Subcutaneous abdominal adipose tissue (tissue), 5 donors: ENCODE data around the gene NEMF.
"Not testable (repeated sequence)": the region's sequence is repeated elsewhere in the genome, so short reads cannot be mapped to it uniquely, and the experiment has no call there.

Experiments
- H3K27ac ChIP-seq: one replicate; pipeline ENCODE4 v1.7.0; 2013; ENCODE audit warnings: low read depth, mild to moderate bottlenecking, inconsistent platforms, low read length, moderate library complexity
- H3K27me3 ChIP-seq, 5 donors: one replicate each; pipeline ENCODE4 v1.7.0; 2013; ENCODE audit warnings: low read length in 5 of 5, inconsistent platforms in 1 of 5; ENCODE audit not compliant: control insufficient read depth in 5 of 5, insufficient read depth in 4 of 5
- H3K36me3 ChIP-seq, 5 donors: one replicate each; pipeline ENCODE4 v1.7.0; 2013; ENCODE audit warnings: low read length in 5 of 5; ENCODE audit not compliant: control insufficient read depth in 5 of 5, insufficient read depth in 5 of 5
- H3K4me1 ChIP-seq, 5 donors: one replicate each; pipeline ENCODE4 v1.7.0; 2013; ENCODE audit warnings: low read length in 5 of 5, mild to moderate bottlenecking in 3 of 5, moderate library complexity in 1 of 5; ENCODE audit not compliant: control insufficient read depth in 5 of 5, insufficient read depth in 5 of 5
- H3K4me3 ChIP-seq, 5 donors: one replicate each; pipeline ENCODE4 v1.7.0; 2013; ENCODE audit warnings: low read length in 5 of 5, low read depth in 1 of 5
- H3K9ac ChIP-seq, 5 donors: one replicate each; pipeline ENCODE4 v1.7.0; 2013; ENCODE audit warnings: low read length in 5 of 5, mild to moderate bottlenecking in 4 of 5, moderate library complexity in 3 of 5
- H3K9me3 ChIP-seq, 5 donors: one replicate each; pipeline ENCODE4 v1.7.0; 2013; ENCODE audit warnings: low read length in 5 of 5; ENCODE audit not compliant: control insufficient read depth in 5 of 5
- donor health status: healthy.
- donor health status: healthy.
- donor health status: healthy.
- donor health status: healthy.
- donor health status: healthy.

Gene NEMF

GRCh38 chr14:49766839-49767238, 85.7 kb downstream of the NEMF start:
- Histone ChIP-seq H3K4me3 (peak overlapping the region; percentile 79 to 100 (median 98)), H3K9me3 (no peaks in the 10 kb centered on the region), H3K27ac (peak overlapping the region; percentile 98)

GRCh38 chr14:49761839-49762551, 90.6 kb downstream of the NEMF start:
- Histone ChIP-seq H3K4me1 (peaks cover 2 to 3% (median 3%) of the 10 kb centered on the region in 5 donors), H3K9me3 (no peaks in the 10 kb centered on the region), H3K9ac (no peak overlapping the region), H3K4me3 (no peak overlapping the region), H3K27ac (no peak overlapping the region), H3K27me3 (no peaks in the 10 kb centered on the region), H3K36me3 (peaks cover 0 to 2% (median 0%) of the 10 kb centered on the region in 5 donors)

More at GRCh38 chr14:49766839-49767238, 85.7 kb downstream of the NEMF start:
- Histone ChIP-seq H3K36me3 (peaks cover 0 to 5% (median 0%) of the 10 kb centered on the region in 5 donors), H3K9ac (peak overlapping the region; percentile 81 to 94 (median 89)), H3K27me3 (no peaks in the 10 kb centered on the region), H3K4me1 (peaks cover 13 to 34% (median 29%) of the 10 kb centered on the region in 5 donors)

GRCh38 chr14:49755378-49755777, 97.2 kb downstream of the NEMF start:
- Histone ChIP-seq H3K9me3 (no peaks in the 10 kb centered on the region), H3K36me3 (peaks cover 2 to 13% (median 9%) of the 10 kb centered on the region in 5 donors), H3K4me3 (no peak overlapping the region), H3K27me3 (no peaks in the 10 kb centered on the region), H3K4me1 (no peaks in the 10 kb centered on the region), H3K27ac (no peak overlapping the region), H3K9ac (no peak overlapping the region)

- Histone ChIP-seq H3K9ac (no peak overlapping the region), H3K4me3 (no peak overlapping the region), H3K36me3 (peaks cover 2 to 20% (median 9%) of the 10 kb centered on the region in 5 donors), H3K27ac (no peak overlapping the region), H3K9me3 (no peaks in the 10 kb centered on the region), H3K4me1 (no peaks in the 10 kb centered on the region), H3K27me3 (no peaks in the 10 kb centered on the region)
These were observed 98.0 kb downstream of the NEMF start for GRCh38 chr14:49754570-49755097.

GRCh38 chr14:49746476-49746875, 106.1 kb downstream of the NEMF start:
- H3K4me3 ChIP-seq, H3K27ac ChIP-seq, H3K27me3 ChIP-seq, H3K9ac ChIP-seq, H3K9me3 ChIP-seq, H3K4me1 ChIP-seq: not testable (repeated sequence)
- H3K36me3 ChIP-seq, result peaks cover 22 to 65% (median 34%) of the 10 kb centered on the region in 5 donors

GRCh38 chr14:49745191-49745590, 107.4 kb downstream of the NEMF start:
- Histone ChIP-seq H3K27ac (no peak overlapping the region), H3K27me3 (no peaks in the 10 kb centered on the region), H3K4me3 (no peak overlapping the region), H3K36me3 (peaks cover 24 to 69% (median 37%) of the 10 kb centered on the region in 5 donors), H3K9ac (no peak overlapping the region), H3K4me1 (no peaks in the 10 kb centered on the region), H3K9me3 (no peaks in the 10 kb centered on the region)

GRCh38 chr14:49735669-49736068, 116.9 kb downstream of the NEMF start:
- H3K36me3 ChIP-seq, result peaks cover 14 to 40% (median 29%) of the 10 kb centered on the region in 5 donors
- H3K9ac ChIP-seq, H3K27ac ChIP-seq, H3K27me3 ChIP-seq, H3K9me3 ChIP-seq, H3K4me3 ChIP-seq, H3K4me1 ChIP-seq: not testable (repeated sequence)

GRCh38 chr14:49733836-49734235, 118.8 kb downstream of the NEMF start:
- Histone ChIP-seq H3K27me3 (no peaks in the 10 kb centered on the region), H3K4me1 (no peaks in the 10 kb centered on the region), H3K9me3 (no peaks in the 10 kb centered on the region), H3K27ac (no peak overlapping the region), H3K4me3 (no peak overlapping the region), H3K36me3 (peaks cover 16 to 39% (median 27%) of the 10 kb centered on the region in 5 donors), H3K9ac (no peak overlapping the region)

GRCh38 chr14:49732896-49733295, 119.7 kb downstream of the NEMF start:
- no peak overlapping the region for H3K9ac ChIP-seq
- peaks cover 11 to 38% (median 25%) of the 10 kb centered on the region in 5 donors for H3K36me3 ChIP-seq
- no peaks in the 10 kb centered on the region for H3K27me3 ChIP-seq
- no peaks in the 10 kb centered on the region for H3K9me3 ChIP-seq
- no peak overlapping the region for H3K27ac ChIP-seq
- H3K4me3 ChIP-seq, result no peak overlapping the region
- H3K4me1 ChIP-seq, result no peaks in the 10 kb centered on the region
